Activated CD4-positive, alpha-beta T cell treated with anti-CD3 and anti-CD28 coated beads, Interleukin-2, Interleukin-6, amounts not matched to agents 100 ng/mL and 50 ng/mL, durations not matched to agents 16 hours and 8 hours (primary cell): ENCODE results near the gene TMTC2.

ENCODE experiments used
- DNase-seq: peaks from one replicate; pipeline ENCODE4 v3.0.0-alpha.2; 2020

The TMTC2 gene

DNA sequence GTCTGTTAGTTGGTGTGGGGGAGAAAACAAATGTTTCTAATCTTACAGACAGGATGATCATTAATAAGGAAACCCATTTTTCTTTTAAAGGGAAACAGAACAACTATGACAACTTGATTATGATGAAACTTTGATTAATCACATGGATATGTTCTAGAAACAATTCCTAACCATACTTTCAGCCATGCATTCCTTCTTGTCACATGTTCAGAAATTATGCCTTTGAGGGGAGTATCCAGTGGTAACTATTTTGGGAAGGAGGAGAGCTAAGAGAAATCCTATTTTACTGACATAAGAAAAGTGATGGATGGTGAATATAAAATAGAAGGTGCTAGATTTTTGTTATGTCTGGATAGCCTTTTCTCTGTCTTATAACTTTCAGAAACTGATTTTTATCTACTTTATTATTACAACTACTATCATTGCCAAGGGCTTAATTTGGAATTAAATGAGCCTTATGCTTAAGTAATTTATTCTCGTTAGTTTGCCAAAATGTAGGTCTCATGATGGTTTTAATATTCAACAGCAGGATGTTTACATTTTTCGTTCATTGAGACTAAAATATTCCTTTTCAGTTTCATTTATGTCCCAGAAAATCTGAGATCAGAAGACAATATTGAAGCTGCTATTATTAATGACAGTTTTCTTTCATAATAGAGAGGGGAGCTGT lies 200.1 kb downstream of the TMTC2 start:
- no peak for DNase-seq

- no peak for DNase-seq
Observed at GRCh38 chr12:82893896-82894295, 207.2 kb downstream of the TMTC2 start.

GRCh38 chr12:82896277-82896676 lies 209.6 kb downstream of the TMTC2 start:
- no peak for DNase-seq

GRCh38 chr12:82896979-82897378 lies 210.3 kb downstream of the TMTC2 start:
- DNase-seq = no peak

GRCh38 chr12:82898441-82898840 lies 211.7 kb downstream of the TMTC2 start:
- DNase-seq = no peak

GRCh38 chr12:82904219-82904790 lies 217.6 kb downstream of the TMTC2 start:
- DNase-seq = no peak

GRCh38 chr12:82910246-82910893 lies 223.7 kb downstream of the TMTC2 start:
- no peak for DNase-seq

GRCh38 chr12:82912406-82912805 lies 225.7 kb downstream of the TMTC2 start:
- no peak for DNase-seq

GRCh38 chr12:82919388-82920054 lies 232.8 kb downstream of the TMTC2 start:
- no peak for DNase-seq

- DNase-seq = no peak
Observed at GRCh38 chr12:82923935-82924334, 237.2 kb downstream of the TMTC2 start.

GRCh38 chr12:82926630-82927029 lies 239.9 kb downstream of the TMTC2 start:
- DNase-seq = no peak

- DNase-seq = no peak
Observed at GRCh38 chr12:82930301-82930700, 243.6 kb downstream of the TMTC2 start.

- no peak for DNase-seq
Observed at GRCh38 chr12:82931349-82932116, 244.8 kb downstream of the TMTC2 start.

DNA sequence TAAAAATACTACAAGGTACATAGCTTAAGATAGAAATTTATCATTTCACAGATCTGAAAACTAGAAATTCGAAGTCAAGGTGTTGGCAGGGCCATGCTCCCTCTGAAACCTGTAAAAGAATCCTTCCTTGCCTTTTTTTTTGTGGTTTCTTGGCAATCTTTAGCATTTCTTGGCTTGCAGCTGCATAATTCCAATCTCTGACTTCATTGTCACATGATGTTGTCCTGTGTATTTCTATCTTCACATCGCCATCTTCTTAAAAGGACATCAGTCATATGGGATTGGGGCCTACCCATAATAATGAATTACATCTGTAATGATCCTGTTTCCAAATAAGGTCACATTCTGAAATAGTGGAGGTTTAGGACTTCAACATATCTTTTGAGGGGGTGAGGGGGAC lies 250.4 kb downstream of the TMTC2 start:
- DNase-seq = no peak

- no peak for DNase-seq
Observed at GRCh38 chr12:82942521-82942920, 255.8 kb downstream of the TMTC2 start.

GRCh38 chr12:82942991-82943401 lies 256.3 kb downstream of the TMTC2 start:
- peak; percentile 1 for DNase-seq

DNA sequence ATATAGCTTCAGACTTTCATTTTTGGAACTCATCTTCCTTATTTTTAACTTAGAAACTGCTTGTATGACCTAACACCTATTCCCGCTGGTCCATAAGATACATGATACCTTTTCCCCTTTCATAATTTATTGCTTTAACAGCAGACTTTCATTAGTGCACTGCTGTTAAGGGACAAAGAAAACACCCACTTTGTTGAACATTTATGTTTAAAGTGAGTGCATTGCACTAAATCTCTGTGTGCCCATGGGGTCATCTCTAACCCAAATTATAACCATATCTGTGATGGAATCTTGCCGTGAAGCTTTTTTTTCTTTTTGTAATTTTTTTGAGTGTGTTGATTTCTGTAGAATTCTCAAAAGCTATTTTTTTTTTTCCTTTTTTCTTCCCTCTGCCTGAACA lies 261.8 kb downstream of the TMTC2 start:
- DNase-seq = no peak

DNA sequence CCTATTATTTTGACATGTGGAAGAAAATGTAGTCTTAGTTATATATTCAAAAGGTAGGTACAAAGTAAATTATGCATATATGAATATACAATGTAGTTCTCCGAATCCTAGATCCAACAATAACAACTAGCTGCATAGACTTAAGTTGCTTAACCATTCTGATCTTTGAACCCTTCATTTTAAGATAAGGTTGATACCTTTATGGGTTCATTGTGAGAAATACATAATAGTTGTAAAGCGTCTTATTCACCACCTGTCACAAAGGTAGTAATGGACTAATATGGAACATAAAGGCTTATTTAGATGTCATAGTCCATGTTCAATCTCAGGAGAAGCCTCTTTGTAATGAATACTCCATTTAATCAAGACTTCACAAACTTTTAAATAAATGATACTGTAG lies 263.6 kb downstream of the TMTC2 start:
- DNase-seq = no peak

DNA sequence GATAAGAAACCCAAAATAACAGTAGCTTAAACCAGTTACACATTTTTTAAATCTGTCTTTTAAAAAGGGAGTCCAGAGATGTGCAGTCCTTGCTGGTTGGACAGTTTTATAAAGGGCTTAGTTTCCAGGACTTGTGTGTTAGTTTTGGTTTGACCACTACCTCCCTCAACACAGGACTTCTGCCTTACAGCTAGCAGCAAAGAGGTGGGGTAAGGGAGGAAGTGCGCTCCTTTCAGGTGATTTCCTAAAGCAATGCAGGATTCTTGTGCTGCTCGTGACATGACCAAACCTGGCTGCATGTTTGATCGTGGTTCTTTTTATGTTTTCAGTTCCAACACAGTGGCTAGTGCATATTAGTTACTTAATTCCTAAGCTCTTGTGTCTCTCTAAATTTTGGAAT lies 266.2 kb downstream of the TMTC2 start:
- DNase-seq = no peak

DNA sequence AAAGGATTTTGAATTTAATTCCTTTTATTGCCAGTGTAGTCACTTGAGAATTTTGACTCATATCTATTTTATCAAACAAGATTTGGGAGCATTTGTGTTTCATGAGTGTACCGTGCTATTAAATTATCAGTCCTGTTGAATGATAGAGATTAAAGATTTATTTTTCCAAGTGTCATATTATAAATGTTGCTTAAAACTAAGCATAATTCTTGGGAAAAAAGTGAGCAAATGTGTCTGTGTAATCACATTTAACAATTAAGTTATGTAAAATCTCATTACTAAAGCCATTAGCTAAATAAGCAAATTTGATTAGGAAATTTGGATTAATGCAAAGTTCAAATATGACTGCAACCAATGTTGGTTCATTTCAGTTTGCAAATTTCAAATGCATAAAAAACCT lies 266.7 kb downstream of the TMTC2 start:
- no peak for DNase-seq

DNA sequence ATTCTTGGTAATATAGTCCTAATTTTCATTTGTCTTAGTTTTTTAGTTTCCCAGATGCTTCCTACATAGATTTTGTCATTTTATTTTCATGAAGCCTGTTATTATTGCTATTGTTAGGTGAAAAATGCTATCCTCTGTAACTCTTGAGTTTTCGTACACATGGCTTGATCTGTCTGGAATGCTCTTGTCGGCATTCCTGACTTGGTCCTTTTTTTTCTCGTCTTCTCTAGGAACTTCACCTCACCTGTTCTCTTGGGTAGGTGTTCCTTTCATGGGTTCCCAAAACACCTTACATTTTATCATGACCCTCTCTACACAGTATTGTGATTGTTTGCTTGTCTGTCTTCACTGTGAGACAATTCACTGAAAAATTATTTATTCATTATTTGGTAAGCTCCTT lies 267.4 kb downstream of the TMTC2 start:
- no peak for DNase-seq

- DNase-seq = no peak
Observed at GRCh38 chr12:82954572-82954971, 267.9 kb downstream of the TMTC2 start.

DNA sequence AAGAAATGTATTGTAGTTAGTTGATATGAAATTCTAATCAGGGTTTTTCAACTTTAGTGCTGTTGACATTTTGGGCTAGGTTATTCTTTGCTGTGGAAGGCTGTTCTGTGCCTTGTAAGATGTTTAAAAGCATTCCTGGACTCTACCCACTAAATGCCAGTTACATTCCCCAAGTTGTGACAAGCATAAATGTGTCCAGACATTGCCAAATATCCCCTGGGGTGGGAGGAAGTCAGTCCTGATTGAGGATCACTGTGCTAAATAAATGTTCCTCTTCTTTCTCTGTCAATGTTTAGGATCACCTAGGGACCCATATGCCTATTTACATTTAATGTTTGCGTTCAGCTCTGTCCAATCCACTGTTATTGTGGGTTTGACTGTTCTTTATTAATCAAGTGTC lies 268.3 kb downstream of the TMTC2 start:
- no peak for DNase-seq
